OCI-LY3 (cell line): ENCODE measurements around the gene PIK3AP1.

ENCODE experiments used
- EZH2phosphoT487 ChIP-seq: fragments of 200-600 bp; shearing (Covaris generic); IDR thresholded peaks from 2 replicates; pipeline ENCODE4 v1.6.1; 2018; ENCODE audit warnings: antibody characterized with exemption, mixed run types, low read depth
- TF ChIP-seq, protein P1 (sequence below): fragments of 200-600, 300-600 bp; sonication (generic); IDR thresholded peaks from 2 replicates; pipeline ENCODE4 v1.5.1; 2014; ENCODE audit warnings: antibody characterized with exemption, low read length, low read depth

DNA sequence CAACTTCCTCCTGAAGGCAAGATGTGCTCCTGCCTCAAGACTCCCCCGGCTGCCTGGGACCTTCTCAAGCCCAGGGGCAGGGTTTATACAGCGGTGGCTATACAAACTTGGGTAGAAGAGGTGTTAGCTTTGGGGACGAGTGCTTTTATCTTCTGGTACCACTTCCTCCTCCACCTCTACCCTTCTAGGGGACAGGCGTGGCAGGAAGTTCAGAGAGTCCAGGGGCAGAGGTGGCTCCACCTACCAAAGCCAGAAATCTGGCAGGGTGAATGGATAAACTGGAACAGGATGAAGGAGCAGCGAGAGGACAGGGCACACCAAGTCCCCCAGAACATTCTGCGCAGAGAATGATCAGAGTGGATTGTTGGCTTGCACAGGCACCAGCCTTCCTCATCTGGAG lies 109.5 kb downstream of the PIK3AP1 start:
- TF ChIP-seq, protein P1, sequence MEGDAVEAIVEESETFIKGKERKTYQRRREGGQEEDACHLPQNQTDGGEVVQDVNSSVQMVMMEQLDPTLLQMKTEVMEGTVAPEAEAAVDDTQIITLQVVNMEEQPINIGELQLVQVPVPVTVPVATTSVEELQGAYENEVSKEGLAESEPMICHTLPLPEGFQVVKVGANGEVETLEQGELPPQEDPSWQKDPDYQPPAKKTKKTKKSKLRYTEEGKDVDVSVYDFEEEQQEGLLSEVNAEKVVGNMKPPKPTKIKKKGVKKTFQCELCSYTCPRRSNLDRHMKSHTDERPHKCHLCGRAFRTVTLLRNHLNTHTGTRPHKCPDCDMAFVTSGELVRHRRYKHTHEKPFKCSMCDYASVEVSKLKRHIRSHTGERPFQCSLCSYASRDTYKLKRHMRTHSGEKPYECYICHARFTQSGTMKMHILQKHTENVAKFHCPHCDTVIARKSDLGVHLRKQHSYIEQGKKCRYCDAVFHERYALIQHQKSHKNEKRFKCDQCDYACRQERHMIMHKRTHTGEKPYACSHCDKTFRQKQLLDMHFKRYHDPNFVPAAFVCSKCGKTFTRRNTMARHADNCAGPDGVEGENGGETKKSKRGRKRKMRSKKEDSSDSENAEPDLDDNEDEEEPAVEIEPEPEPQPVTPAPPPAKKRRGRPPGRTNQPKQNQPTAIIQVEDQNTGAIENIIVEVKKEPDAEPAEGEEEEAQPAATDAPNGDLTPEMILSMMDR: no peak
- TF ChIP-seq EZH2phosphoT487: no peak
